Fibroblast of lung (primary cell): Measurements from ENCODE around the gene TMEM132D. TPM values are rescaled to one million over a fixed set of nuclear protein-coding genes. Genes with fewer than 3 reads are reported as not detected.

Experiments
- DNase-seq, 2 donors: peaks; one replicate each; pipeline versions ENCODE4 v3.0.0 to v3.0.0-alpha.2; 2010; ENCODE audit warnings: low read depth in 2 of 2
- H2AFZ ChIP-seq: 2 replicates; pipeline ENCODE4 v1.5.1; 2012; ENCODE audit warnings: low read length, control low read depth, inconsistent platforms
- H3K27ac ChIP-seq: 2 replicates; pipeline ENCODE4 v1.5.1; 2011; ENCODE audit warnings: low read length, control low read depth; ENCODE audit not compliant: insufficient read depth
- H3K27me3 ChIP-seq: 2 replicates; pipeline ENCODE4 v1.5.1; 2011; ENCODE audit warnings: mild to moderate bottlenecking, low read length; ENCODE audit not compliant: control insufficient read depth, insufficient read depth
- H3K36me3 ChIP-seq: 2 replicates; pipeline ENCODE4 v1.5.1; 2011; ENCODE audit warnings: low read length; ENCODE audit not compliant: control insufficient read depth, insufficient read depth
- H3K4me1 ChIP-seq: 2 replicates; pipeline ENCODE4 v1.5.1; 2011; ENCODE audit warnings: low read length; ENCODE audit not compliant: control insufficient read depth, insufficient read depth; ENCODE audit errors: extremely low read depth
- H3K4me2 ChIP-seq: 2 replicates; pipeline ENCODE4 v1.5.1; 2011; ENCODE audit warnings: low read length, control low read depth; ENCODE audit not compliant: insufficient read depth; ENCODE audit errors: extremely low read depth
- H3K4me3 ChIP-seq, 4 experiments: fragments of 200-600 bp in 1 of 4; sonication (generic) in 1 of 4; replicated peaks in 1 of 4; 2 replicates each; pipeline ENCODE4 v1.5.1; 2011 to 2016; ENCODE audit warnings: low read length in 4 of 4, low read depth in 3 of 4, mild to moderate bottlenecking in 3 of 4, control low read depth in 2 of 4, inconsistent platforms in 1 of 4, mixed read lengths in 1 of 4; ENCODE audit not compliant: insufficient read depth in 1 of 4; ENCODE audit errors: control extremely low read depth in 1 of 4
- H3K79me2 ChIP-seq: 2 replicates; pipeline ENCODE4 v1.5.1; 2012; ENCODE audit warnings: mild to moderate bottlenecking, low read length, inconsistent platforms; ENCODE audit not compliant: control insufficient read depth, insufficient read depth
- H3K9ac ChIP-seq: 2 replicates; pipeline ENCODE4 v1.5.1; 2011; ENCODE audit warnings: mild to moderate bottlenecking, low read length, control low read depth; ENCODE audit not compliant: insufficient read depth
- H3K9me3 ChIP-seq: 2 replicates; pipeline ENCODE4 v1.5.1; 2012; ENCODE audit warnings: low read depth, low read length; ENCODE audit not compliant: control insufficient read depth, insufficient read depth
- H4K20me1 ChIP-seq: 2 replicates; pipeline ENCODE4 v1.5.1; 2011; ENCODE audit warnings: low read length; ENCODE audit not compliant: control insufficient read depth, insufficient read depth; ENCODE audit errors: extremely low read depth
- CTCF ChIP-seq, 2 donors: IDR thresholded peaks in 1 of 2; conservative IDR thresholded peaks in 1 of 2; 1 replicate in 1 of 2; 2 replicates in 1 of 2; pipeline ENCODE4 v1.5.1; 2011 to 2012; ENCODE audit warnings: low read length in 2 of 2, control low read depth in 1 of 2, inconsistent platforms in 1 of 2, low read depth in 1 of 2, mild to moderate bottlenecking in 1 of 2
- EZH2 ChIP-seq: IDR thresholded peaks from 2 replicates; pipeline ENCODE4 v1.5.1; 2012; ENCODE audit warnings: low read length, control low read depth, mild to moderate bottlenecking; ENCODE audit errors: missing control alignments
- polyA plus RNA-seq, 2 donors: library from polyadenylated mRNA; depleted of rRNA in 1 of 2; stranded (reverse) in 1 of 2; unstranded in 1 of 2; fragments of >200 nt; gene quantifications; 2 replicates each; pipeline ENCODE4 v1.2.1, GENCODE V29; 2011 to 2012; ENCODE audit warnings: missing spikeins in 1 of 2
- total RNA-seq: library from RNA; depleted of rRNA; stranded (reverse); fragments of >200 nt; gene quantifications from 2 replicates; pipeline ENCODE4 v1.2.1, GENCODE V29; 2014

The TMEM132D gene
- total and polyA plus RNA-seq, 2 donors (not counting 1 experiment from before 2014, with no cell fraction given): not detected

DNA sequence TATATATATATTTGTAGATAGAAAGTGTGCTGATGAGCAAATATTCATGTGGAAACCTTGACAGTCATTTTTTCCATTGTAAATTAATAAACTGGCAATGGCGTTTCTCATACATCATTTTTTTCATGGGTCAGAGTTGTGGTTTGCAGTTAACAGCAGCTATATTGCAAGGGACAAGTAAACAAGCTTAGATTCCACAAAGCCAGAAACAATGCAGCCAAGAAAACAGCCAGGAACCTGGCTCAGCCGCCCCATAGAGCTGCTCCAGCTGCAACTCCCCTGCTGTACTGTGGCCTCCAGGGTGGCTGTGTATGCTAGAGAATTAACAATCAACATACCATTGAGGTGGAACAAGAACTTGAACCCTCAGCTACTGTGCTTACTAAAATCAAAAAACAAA is 298.2 kb downstream of the TMEM132D start:
- Histone ChIP-seq H3K4me3 (no peak overlapping the region), H3K4me2 (no peak overlapping the region), H2AFZ (no peak overlapping the region), H3K79me2 (no peaks in the 10 kb centered on the region), H3K27ac (no peak overlapping the region), H3K4me1 (no peaks in the 10 kb centered on the region), H3K9me3 (no peaks in the 10 kb centered on the region), H3K9ac (no peak overlapping the region), H3K27me3 (no peaks in the 10 kb centered on the region), H4K20me1 (no peaks in the 10 kb centered on the region), H3K36me3 (no peaks in the 10 kb centered on the region)
- peak in 1 of 2 donors; percentile 49 for DNase-seq
- no peak for TF ChIP-seq CTCF (conservative IDR thresholded peaks at IDR 0.05 in 1 of 2, IDR thresholded peaks at IDR 0.05 in 1 of 2; ENCODE audit: low read depth in 1 of 2, low read length in 2 of 2)
- TF ChIP-seq EZH2: no peak

- Histone ChIP-seq H3K79me2 (no peaks in the 10 kb centered on the region), H2AFZ (no peak overlapping the region), H3K9me3 (no peaks in the 10 kb centered on the region), H3K27ac (no peak overlapping the region), H3K4me1 (no peaks in the 10 kb centered on the region), H3K9ac (no peak overlapping the region), H3K27me3 (no peaks in the 10 kb centered on the region), H4K20me1 (no peaks in the 10 kb centered on the region), H3K4me2 (no peak overlapping the region), H3K36me3 (no peaks in the 10 kb centered on the region), H3K4me3 (no peak overlapping the region)
- no peak for DNase-seq
- no peak for TF ChIP-seq EZH2
- TF ChIP-seq CTCF (conservative IDR thresholded peaks at IDR 0.05 in 1 of 2, IDR thresholded peaks at IDR 0.05 in 1 of 2; ENCODE audit: low read depth in 1 of 2, low read length in 2 of 2): no peak
Observed at GRCh38 chr12:129604506-129604905, 299.3 kb downstream of the TMEM132D start.

DNA sequence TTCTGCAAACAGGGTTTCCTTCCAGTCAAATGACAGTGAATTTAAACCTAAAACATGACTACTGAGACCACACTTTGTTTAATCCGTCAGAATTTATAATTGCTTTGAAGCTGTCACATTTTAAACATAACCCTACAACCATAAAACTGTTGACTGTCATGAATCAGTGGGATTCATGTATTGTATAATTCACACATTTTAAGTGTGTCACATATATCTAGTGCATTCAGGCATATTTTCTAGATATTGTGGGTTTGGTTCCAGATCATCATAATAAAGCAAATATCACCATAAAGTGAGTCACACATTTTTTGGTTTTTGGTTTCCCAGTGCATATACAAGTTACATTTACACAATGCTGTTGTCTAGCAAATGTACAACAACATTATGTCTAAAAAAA is 304.4 kb downstream of the TMEM132D start:
- Histone ChIP-seq H3K4me1 (no peaks in the 10 kb centered on the region), H3K4me3 (no peak overlapping the region), H3K9ac (no peak overlapping the region), H3K27me3 (no peaks in the 10 kb centered on the region), H3K4me2 (no peak overlapping the region), H3K27ac (no peak overlapping the region), H3K36me3 (no peaks in the 10 kb centered on the region), H4K20me1 (no peaks in the 10 kb centered on the region), H3K79me2 (no peaks in the 10 kb centered on the region), H3K9me3 (no peaks in the 10 kb centered on the region), H2AFZ (no peak overlapping the region)
- DNase-seq: peak in 1 of 2 donors; percentile 40
- TF ChIP-seq EZH2 (no peak), CTCF (conservative IDR thresholded peaks at IDR 0.05 in 1 of 2, IDR thresholded peaks at IDR 0.05 in 1 of 2; ENCODE audit: low read depth in 1 of 2, low read length in 2 of 2) (no peak)
